ENCODE results near the gene CELA2A.
A peak's percentile ranks its signal among the peaks of the same experiment; 100 is the strongest.
"Not testable (repeated sequence)": the region's sequence is repeated elsewhere in the genome, so short reads cannot be mapped to it uniquely, and the experiment has no call there.

CELA2A gene

GRCh38 chr1:15500184-15501178, 43.9 kb downstream of the CELA2A start:
- DNase-seq (ENCODE audit: low read depth): no peak

- peak; percentile 2 for DNase-seq (ENCODE audit: low read depth)
Measured at GRCh38 chr1:15501208-15502032, 44.9 kb downstream of the CELA2A start.

- DNase-seq (ENCODE audit: low read depth): no peak
Measured at GRCh38 chr1:15504436-15504835, 47.9 kb downstream of the CELA2A start.

DNA sequence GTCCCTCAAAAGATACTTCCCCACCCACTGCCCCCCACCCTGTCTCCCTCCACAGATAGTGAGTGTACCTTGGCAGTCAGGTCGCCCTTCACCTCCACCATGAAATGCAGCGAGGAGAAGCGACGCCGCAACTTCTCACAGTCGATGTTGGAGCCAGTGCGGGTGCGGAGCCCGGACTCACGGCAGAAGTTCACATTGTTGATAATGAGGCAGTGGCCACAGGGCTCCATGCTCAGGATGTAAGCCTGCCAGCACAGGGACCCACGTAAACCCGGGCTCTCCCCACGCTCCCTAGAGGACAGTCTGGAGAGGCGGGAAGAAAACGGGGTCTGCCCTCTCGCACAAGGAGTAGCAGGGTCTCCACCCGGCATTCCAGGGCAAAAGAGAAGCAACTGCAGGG, 50.3 kb downstream of the CELA2A start:
- DNase-seq (ENCODE audit: low read depth): no peak

DNA sequence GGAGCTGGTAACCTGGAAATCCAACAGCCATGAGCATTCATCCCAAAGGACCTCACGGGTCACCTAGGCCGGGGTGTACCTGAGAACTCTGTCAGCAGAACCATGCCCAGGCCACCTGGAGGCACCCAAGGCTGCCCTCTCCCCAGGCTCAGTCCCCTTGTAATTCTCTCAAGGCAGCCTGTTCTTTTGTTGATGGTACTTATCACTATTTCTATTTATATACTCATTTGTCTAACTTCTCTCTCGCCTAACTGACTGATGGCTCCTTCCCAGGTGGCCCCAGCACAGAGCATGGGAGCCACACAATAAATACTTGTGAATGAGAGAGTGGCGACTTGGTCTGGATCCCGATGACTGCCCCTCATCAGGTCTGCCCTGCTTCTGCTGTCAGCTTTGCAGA, 50.7 kb downstream of the CELA2A start:
- DNase-seq (ENCODE audit: low read depth): no peak

DNA sequence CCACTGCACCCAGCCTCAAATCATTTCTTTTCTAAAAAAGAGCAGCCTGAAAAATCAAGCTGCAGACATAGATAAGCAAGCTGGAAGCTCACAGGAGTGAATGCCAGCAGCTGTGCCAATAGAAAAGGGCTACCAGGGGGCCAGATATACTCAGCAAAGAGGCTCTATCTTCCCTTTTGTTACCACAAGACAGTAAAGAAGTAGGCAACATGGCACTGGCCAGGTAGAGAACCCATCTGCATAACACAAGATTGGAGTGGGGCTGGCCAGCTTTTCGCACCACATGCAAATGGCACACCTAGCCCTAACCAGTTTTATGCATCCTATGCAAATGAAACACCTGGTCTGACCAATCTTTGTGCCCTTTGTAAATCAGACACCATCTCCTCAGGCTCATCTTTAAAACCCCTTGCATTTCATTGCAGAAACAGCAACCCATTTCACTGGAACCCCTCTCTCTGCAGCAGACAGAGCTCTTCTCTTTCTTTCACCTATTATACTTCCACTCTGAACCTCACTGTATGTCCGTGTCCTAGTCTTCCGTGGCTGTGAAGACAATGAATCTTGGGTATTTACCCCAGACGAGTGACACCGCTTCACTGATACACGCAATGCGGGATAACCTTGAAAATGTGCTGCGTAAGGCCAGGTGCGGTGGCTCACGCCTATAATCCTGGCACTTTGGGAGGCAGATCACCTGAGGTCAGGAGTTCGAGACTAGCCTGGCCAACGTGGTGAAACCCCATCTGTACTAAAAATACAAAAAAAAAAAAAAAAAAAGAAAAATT, 52.4 kb downstream of the CELA2A start:
- no peak for DNase-seq (ENCODE audit: low read depth)

DNA sequence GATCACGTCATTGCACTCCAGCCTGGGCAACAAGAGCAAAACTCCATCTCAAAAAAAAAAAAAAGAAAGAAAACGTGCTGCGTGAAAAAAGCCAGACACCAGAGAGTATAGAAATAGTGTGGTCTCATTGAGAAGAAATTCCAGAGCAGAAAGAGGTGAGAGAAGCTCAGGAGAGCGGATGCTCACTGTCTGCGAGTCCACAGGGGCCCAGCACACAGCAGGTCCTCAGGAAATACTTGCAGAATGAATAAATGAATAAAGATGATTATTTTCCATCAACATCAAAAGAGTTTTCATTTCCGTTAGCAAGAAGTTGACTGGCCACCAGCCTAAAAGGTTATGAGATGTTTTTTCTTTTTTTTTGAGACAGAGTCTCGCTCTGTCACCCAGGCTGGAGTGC, 53.1 kb downstream of the CELA2A start:
- DNase-seq (ENCODE audit: low read depth): no peak

DNA sequence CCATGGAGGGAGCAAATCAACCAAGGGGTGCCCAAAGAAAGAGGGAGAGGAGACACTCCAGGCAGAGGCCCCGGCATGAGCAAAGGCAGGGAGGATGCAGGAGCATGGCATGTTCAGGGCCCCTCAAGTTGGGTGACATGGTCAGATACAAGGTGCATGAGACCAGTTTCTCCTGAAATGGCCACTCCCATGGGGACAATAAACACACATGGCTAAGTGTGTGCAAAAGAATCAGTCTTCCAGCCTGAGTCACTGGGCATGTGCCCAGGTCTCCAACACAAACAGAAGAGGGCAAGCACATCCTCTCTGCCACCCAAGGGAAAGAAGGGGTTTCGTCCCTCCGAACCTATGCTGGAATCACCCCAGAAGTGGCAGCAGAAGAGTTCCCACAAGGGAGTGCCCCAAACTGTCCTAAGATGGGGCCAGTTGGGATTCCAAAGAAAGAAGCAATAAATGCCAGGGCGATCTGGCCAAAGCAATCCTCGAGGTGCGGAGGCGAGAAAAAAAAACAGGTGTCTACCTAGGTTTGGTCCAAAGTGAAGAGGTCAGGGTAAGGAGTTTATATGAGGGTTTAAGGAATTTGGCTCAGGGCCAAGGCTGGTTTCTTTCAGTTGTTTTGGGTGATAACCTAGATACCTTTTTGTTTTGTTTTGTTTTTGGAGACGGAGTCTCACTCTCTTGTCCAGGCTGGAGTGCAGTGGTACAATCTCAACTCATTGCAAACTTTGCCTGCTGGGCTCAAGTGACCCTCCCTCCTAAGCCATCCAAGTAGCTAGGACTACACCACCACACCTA, 54.3 kb downstream of the CELA2A start:
- DNase-seq (ENCODE audit: low read depth): no peak

DNA sequence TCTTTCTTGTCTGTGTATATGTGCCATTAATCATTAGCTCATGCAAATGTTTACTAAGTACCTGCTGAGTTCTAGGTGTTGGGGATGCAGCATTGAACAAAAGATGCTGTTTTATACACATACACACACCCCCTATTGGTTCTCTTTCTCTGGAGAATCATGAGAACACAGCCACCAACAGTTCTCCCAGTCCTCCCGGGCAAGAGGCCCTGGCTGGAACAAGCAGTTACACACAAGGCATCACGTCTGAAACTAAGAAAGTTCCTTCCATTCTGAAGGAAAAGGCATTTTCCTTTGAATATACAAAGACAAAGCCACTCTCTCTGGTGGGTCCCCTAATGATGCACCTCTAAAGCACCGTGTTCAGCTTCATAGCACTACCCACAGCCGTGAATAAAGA, 56.7 kb downstream of the CELA2A start:
- DNase-seq (ENCODE audit: low read depth): no peak

DNA sequence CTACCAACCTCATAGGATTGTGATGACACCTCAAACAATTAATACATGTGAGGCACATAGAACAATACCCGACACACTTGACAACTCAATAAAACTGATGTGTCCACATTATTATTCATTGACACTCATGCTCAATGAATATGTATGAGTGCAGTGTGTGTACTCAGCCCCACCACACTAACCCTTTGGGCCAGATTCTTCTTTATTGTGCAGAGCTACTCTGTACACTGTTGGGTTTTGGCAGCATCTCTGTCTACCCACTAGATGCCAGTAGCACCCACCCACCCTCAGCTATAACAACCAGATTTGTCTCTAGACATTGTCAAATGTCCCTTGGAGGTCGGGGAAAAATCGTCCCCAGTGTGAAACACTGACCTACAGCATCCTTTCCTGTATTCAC, 57.4 kb downstream of the CELA2A start:
- no peak for DNase-seq (ENCODE audit: low read depth)

GRCh38 chr1:15514557-15514956, 58.0 kb downstream of the CELA2A start:
- DNase-seq (ENCODE audit: low read depth): not testable (repeated sequence)

DNA sequence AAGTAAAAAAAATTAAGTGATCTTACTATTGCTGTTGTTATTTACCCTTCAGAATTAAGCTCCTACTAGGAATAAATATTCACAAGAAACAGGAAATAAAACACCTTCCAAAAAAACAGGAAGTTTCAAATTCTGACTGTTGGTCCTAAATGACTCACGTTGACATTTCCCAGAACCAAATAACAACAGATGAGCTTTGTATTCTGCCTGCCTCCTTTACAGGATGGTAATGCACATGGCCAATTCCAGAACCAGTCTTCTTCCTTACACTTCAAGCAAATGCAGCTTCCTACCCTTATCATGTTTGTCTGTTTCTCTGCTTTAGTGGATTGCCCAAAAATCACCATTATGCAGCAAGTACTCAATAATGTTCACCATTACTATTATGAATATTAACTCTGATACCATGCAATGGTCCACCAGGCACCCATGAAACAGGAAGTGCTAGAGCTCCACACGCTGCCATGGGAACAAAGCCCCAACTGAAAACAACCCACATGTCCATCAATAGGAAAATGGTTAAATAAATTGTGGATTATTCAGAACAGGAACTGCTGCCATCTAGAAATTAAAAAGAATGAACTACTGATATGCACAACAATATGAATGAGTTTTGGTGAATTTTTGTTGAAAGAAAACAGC, 58.6 kb downstream of the CELA2A start:
- no peak for DNase-seq (ENCODE audit: low read depth)

DNA sequence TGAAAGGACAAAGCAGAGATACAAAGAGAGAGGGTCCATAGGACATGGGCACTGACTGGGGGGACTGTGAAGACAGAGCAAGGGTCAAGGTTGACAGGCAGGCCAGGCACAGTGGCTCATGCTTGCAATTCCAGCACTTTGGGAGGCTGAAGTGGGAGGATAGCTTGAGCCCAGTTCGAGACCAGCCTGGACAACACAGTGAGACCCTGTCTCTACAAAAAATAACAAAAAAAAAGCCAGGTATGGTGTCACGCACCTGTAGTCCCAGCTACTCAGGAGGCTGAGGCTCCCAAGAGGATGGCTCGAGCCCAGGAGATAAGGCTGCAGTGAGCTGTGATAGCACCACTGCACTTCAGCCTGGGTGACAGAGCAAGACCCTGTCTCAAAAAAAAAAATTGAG, 63.1 kb downstream of the CELA2A start:
- no peak for DNase-seq (ENCODE audit: low read depth)

DNA sequence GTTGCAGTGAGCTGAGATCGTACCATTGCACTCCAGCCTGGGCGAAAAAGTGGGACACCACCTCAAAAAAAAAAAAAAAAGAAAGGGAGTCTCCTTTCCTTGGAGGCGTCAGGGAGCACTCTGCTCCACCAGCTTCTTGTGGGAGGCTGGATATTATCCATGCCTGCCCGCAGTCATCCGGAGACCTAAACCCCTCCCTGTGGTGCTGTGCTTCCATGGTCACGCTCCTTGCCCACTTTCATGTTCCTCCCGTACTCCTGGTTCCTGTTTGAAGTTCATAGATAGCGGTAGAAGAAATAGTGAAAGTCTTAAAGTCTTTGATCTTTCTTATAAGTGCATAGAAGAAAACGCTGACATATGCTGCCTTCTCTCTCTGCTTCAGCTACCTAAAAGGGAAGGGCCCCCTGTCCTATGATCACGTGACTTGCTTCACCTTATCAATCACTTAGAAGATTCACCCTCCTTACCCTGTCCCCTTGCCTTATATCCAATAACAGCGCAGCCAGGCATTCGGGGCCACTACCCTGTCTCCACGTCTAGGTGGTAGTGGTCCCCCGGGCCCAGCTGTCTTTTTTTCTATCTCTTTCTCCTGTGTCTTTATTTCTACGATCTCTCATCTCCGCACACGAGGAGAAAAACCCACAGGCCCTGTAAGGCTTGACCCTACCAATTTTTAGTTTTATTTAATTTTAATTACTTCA, 64.8 kb downstream of the CELA2A start:
- DNase-seq (ENCODE audit: low read depth): not testable (repeated sequence)

Data from HS-27A (cell line).